DND-41 (cell line): ENCODE measurements around the gene TET1.
A peak's percentile ranks its signal among the peaks of the same experiment; 100 is the strongest.

Experiments
- ATAC-seq: fragments of 200-7000 bp; cut with Tn5 transposase; 3 replicates; pipeline ENCODE4 v1.9.1; 2021; ENCODE audit warnings: low read depth; ENCODE audit not compliant: insufficient read depth
- DNase-seq: peaks from one replicate; pipeline ENCODE4 v3.0.0-alpha.2; 2020
- H2AFZ ChIP-seq: 2 replicates; pipeline ENCODE4 v1.6.0; 2012; ENCODE audit warnings: low read depth, low read length
- H3K27ac ChIP-seq: 2 replicates; pipeline ENCODE4 v1.5.1; 2012; ENCODE audit warnings: low read length, inconsistent platforms
- H3K27me3 ChIP-seq: fragments of 200-600 bp; sonication (generic); 2 replicates; pipeline ENCODE4 v1.6.0; 2012; ENCODE audit warnings: low read length, mild to moderate bottlenecking, inconsistent platforms; ENCODE audit not compliant: insufficient read depth, poor library complexity
- H3K36me3 ChIP-seq: 2 replicates; pipeline ENCODE4 v1.5.1; 2012; ENCODE audit warnings: low read length, inconsistent platforms; ENCODE audit not compliant: insufficient read depth
- H3K4me1 ChIP-seq: 2 replicates; pipeline ENCODE4 v1.5.1; 2012; ENCODE audit warnings: mild to moderate bottlenecking, low read length; ENCODE audit not compliant: insufficient read depth
- H3K4me2 ChIP-seq: 2 replicates; pipeline ENCODE4 v1.6.0; 2012; ENCODE audit warnings: mild to moderate bottlenecking, moderate library complexity, low read length, inconsistent platforms; ENCODE audit not compliant: insufficient read depth
- H3K4me3 ChIP-seq, 2 experiments: fragments of 200-600 bp in 1 of 2; shearing (Covaris generic) in 1 of 2; 2 replicates each; pipeline ENCODE4 v1.5.1; 2012 to 2016; ENCODE audit warnings: inconsistent platforms in 2 of 2, low read length in 2 of 2, mild to moderate bottlenecking in 2 of 2, low read depth in 1 of 2, moderate library complexity in 1 of 2
- H3K79me2 ChIP-seq: 2 replicates; pipeline ENCODE4 v1.6.0; 2012; ENCODE audit warnings: low read length, inconsistent platforms; ENCODE audit not compliant: insufficient read depth
- H3K9ac ChIP-seq: 2 replicates; pipeline ENCODE4 v1.6.0; 2012; ENCODE audit warnings: low read depth, mild to moderate bottlenecking, inconsistent platforms, low read length, moderate library complexity
- H3K9me3 ChIP-seq: 2 replicates; pipeline ENCODE4 v1.5.1; 2012; ENCODE audit warnings: low read length, moderate library complexity, mild to moderate bottlenecking, inconsistent platforms; ENCODE audit not compliant: insufficient read depth, severe bottlenecking
- H4K20me1 ChIP-seq: 2 replicates; pipeline ENCODE4 v1.6.0; 2012; ENCODE audit warnings: low read length; ENCODE audit not compliant: insufficient read depth
- EZH2 ChIP-seq: IDR thresholded peaks from 3 replicates; pipeline ENCODE4 v1.6.1; 2012; ENCODE audit warnings: borderline replicate concordance, low read depth, mild to moderate bottlenecking, moderate library complexity, low read length, inconsistent platforms; ENCODE audit not compliant: severe bottlenecking
- TF ChIP-seq, protein P1 (sequence below): IDR thresholded peaks from 2 replicates; pipeline ENCODE4 v1.5.1; 2012; ENCODE audit warnings: borderline replicate concordance, low read length, moderate library complexity, mild to moderate bottlenecking; ENCODE audit not compliant: poor library complexity, severe bottlenecking; ENCODE audit errors: extremely low read depth

TET1 gene

DNA sequence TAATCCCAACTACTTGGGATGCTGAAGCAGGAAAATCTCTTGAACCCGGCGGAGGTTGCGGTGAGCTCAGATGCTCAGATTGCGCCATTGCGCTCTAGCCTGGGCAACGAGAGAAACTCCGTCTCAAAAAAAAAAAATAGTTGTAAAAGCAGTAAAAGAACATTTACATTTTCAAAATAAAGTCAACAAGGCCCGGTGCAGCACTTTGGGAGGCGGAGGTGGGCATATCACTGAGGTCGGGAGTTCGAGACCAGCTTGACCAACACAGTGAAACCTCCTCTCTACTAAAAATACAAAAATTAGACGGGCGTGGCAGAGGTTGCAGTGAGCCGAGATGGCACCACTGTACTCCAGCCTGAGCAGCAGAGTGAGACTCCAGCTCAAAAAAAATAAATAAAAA, 164.9 kb downstream of the TET1 start:
- Histone ChIP-seq H3K36me3 (peaks cover 73% of the 10 kb centered on the region), H3K4me1 (peaks cover 38% of the 10 kb centered on the region)

DNA sequence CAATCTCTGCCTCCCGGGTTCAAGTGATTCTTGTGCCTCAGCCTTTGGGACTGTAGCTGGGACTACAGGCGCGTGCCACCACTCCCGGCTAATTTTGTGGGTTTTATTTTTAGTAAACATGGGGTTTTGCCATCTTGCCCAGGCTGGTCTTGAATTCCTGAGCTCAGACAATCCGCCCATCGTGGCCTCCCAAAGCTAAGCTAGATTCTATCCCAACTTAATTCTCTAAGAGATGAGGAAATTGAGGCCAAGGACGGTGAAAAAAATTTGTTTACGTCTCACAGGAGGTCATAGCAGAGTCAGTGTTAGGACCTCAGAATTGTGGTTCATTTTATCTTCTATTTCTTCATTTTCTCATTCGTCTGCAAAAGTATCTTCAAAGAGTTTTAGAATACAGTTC, 167.0 kb downstream of the TET1 start:
- no peaks in the 10 kb centered on the region for H3K27me3 ChIP-seq
- peaks cover 93% of the 10 kb centered on the region for H3K79me2 ChIP-seq
- peaks cover 13% of the 10 kb centered on the region for H4K20me1 ChIP-seq
- H3K9ac ChIP-seq, result no peak overlapping the region
- H3K4me2 ChIP-seq, result no peak overlapping the region
- H2AFZ ChIP-seq, result no peak overlapping the region
- peaks cover 89% of the 10 kb centered on the region for H3K36me3 ChIP-seq
- peaks cover 29% of the 10 kb centered on the region for H3K4me1 ChIP-seq
- H3K9me3 ChIP-seq, result no peaks in the 10 kb centered on the region
- no peak overlapping the region for H3K4me3 ChIP-seq
- DNase-seq (no peak), ATAC-seq (no peak)
- TF ChIP-seq, protein P1, sequence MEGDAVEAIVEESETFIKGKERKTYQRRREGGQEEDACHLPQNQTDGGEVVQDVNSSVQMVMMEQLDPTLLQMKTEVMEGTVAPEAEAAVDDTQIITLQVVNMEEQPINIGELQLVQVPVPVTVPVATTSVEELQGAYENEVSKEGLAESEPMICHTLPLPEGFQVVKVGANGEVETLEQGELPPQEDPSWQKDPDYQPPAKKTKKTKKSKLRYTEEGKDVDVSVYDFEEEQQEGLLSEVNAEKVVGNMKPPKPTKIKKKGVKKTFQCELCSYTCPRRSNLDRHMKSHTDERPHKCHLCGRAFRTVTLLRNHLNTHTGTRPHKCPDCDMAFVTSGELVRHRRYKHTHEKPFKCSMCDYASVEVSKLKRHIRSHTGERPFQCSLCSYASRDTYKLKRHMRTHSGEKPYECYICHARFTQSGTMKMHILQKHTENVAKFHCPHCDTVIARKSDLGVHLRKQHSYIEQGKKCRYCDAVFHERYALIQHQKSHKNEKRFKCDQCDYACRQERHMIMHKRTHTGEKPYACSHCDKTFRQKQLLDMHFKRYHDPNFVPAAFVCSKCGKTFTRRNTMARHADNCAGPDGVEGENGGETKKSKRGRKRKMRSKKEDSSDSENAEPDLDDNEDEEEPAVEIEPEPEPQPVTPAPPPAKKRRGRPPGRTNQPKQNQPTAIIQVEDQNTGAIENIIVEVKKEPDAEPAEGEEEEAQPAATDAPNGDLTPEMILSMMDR, result no peak
- H3K27ac ChIP-seq, result no peak overlapping the region

More for the DNA sequence above, 164.9 kb downstream of the TET1 start:
- DNase-seq (no peak), ATAC-seq (no peak)
- H3K4me3 ChIP-seq, result no peak overlapping the region
- TF ChIP-seq, protein P1, result no peak
- no peak for TF ChIP-seq EZH2
- peaks cover 7% of the 10 kb centered on the region for H4K20me1 ChIP-seq
- H3K79me2 ChIP-seq, result peaks cover 86% of the 10 kb centered on the region
- no peak overlapping the region for H3K4me2 ChIP-seq
- H3K27me3 ChIP-seq, result no peaks in the 10 kb centered on the region
- no peak overlapping the region for H3K27ac ChIP-seq
- no peak overlapping the region for H2AFZ ChIP-seq
- no peak overlapping the region for H3K9ac ChIP-seq
- no peaks in the 10 kb centered on the region for H3K9me3 ChIP-seq

DNA sequence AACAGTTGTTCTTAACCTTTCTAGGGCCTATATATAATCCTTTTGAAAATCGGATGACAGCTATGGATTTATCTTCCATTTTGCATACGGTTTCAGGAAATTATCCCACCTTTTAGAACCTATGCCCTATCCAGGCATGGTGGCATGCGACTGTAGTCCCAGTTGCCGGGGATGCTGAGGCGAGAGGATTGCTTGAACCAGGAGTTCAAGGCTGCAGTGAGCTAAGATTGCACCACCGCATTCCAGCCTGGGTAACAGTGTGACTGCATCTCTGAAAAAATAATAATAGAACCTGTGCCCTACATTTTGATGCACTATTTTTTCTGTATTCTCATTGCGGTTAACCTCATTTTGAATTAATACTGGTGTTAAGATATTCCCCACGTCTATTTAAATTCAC, 172.5 kb downstream of the TET1 start:
- DNase-seq, result no peak
- H3K9ac ChIP-seq, result no peak overlapping the region
- no peak overlapping the region for H3K4me3 ChIP-seq
- H3K4me2 ChIP-seq, result no peak overlapping the region
- no peaks in the 10 kb centered on the region for H3K9me3 ChIP-seq
- H4K20me1 ChIP-seq, result peaks cover 21% of the 10 kb centered on the region
- H3K27ac ChIP-seq, result no peak overlapping the region
- peaks cover 5% of the 10 kb centered on the region; the same call in 1 of the 2 replicates for H3K4me1 ChIP-seq
- H3K27me3 ChIP-seq, result no peaks in the 10 kb centered on the region
- H3K36me3 ChIP-seq, result peaks cover 92% of the 10 kb centered on the region
- peaks cover 95% of the 10 kb centered on the region for H3K79me2 ChIP-seq
- H2AFZ ChIP-seq, result no peak overlapping the region
- TF ChIP-seq, protein P1, result no peak
- no peak for TF ChIP-seq EZH2
- 0 out of 3 replicates have a peak, but pooled peaks have one; percentile 14 for ATAC-seq

DNA sequence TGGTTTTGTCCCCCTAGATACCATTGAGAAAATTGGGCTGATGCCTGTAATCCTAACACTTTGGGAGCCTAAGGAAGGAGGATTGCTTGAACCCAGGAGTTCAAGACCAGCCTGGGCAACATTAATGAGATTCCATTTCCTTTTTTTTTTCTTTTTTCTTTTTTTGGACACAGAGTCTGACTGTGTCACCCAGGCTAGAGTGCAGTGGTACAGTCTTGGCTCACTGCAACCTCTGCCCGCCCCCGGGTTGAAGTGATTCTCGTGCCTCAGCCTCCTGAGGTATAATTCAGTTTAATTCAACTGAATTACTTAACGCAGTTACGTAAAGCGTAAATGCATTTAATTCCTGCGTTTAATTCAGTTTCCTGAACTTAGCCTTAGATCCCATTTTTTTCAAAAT, 174.2 kb downstream of the TET1 start:
- H2AFZ ChIP-seq, result no peak overlapping the region
- H3K9ac ChIP-seq, result no peak overlapping the region
- H3K27me3 ChIP-seq, result no peaks in the 10 kb centered on the region
- peaks cover 93% of the 10 kb centered on the region for H3K36me3 ChIP-seq
- no peak overlapping the region for H3K27ac ChIP-seq
- no peak overlapping the region for H3K4me3 ChIP-seq
- H4K20me1 ChIP-seq, result peaks cover 14% of the 10 kb centered on the region; the same call in 1 of the 2 replicates
- TF ChIP-seq, protein P1, result no peak
- TF ChIP-seq EZH2, result no peak
- no peak overlapping the region for H3K4me2 ChIP-seq
- no peaks in the 10 kb centered on the region for H3K9me3 ChIP-seq
- DNase-seq (no peak), ATAC-seq (no peak)
- peaks cover 85% of the 10 kb centered on the region for H3K79me2 ChIP-seq
- H3K4me1 ChIP-seq, result no peaks in the 10 kb centered on the region
